Measurements from ENCODE around the gene SUFU.

DNA sequence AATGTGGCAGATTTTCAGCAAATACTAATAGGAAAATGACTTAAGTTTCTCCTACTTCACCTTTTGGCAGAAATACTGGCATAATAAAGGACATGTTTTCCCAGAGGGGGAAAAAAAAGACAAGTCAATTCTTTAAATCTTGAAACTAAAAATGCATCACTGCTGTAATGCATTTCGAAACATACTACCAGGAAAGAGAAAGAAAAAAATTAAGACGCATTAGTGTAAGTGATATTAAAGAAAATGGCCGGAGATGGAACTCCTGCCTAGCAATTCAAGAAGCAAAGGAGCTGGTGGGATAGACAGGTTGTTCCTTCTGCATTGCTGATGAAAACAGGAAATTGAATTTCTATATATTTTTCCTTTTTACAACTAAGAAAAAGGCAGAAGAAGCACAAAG is 4.4 kb upstream of the SUFU start:
- TF ChIP-seq, protein P1, sequence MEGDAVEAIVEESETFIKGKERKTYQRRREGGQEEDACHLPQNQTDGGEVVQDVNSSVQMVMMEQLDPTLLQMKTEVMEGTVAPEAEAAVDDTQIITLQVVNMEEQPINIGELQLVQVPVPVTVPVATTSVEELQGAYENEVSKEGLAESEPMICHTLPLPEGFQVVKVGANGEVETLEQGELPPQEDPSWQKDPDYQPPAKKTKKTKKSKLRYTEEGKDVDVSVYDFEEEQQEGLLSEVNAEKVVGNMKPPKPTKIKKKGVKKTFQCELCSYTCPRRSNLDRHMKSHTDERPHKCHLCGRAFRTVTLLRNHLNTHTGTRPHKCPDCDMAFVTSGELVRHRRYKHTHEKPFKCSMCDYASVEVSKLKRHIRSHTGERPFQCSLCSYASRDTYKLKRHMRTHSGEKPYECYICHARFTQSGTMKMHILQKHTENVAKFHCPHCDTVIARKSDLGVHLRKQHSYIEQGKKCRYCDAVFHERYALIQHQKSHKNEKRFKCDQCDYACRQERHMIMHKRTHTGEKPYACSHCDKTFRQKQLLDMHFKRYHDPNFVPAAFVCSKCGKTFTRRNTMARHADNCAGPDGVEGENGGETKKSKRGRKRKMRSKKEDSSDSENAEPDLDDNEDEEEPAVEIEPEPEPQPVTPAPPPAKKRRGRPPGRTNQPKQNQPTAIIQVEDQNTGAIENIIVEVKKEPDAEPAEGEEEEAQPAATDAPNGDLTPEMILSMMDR (IDR thresholded peaks at IDR 0.05) = no peak
- TF ChIP-seq POLR2A (IDR thresholded peaks at IDR 0.05) = no peak
- no peak for TF ChIP-seq POLR2AphosphoS5 (IDR thresholded peaks at IDR 0.05)
- TF ChIP-seq EP300 (IDR thresholded peaks at IDR 0.05) = no peak

Measured in sigmoid colon (tissue), 4 donors.